GM21367 (cell line): ENCODE results near the gene PZP.
"Not testable (repeated sequence)": the region's sequence is repeated elsewhere in the genome, so short reads cannot be mapped to it uniquely, and the experiment has no call there.

Experiments
- ATAC-seq: cut with Tn5 transposase; IDR thresholded peaks from one replicate; pipeline ENCODE4 v1.9.1; 2021; ENCODE audit not compliant: unreplicated experiment

PZP gene

GRCh38 chr12:9208229-9208628 lies at the start of gene PZP:
Gene PZP (minus strand): TSS chr12:9208395. CDS start chr12:9208341, 54 bp downstream.
- ATAC-seq, result no peak

GRCh38 chr12:9256758-9257405 lies 48.7 kb upstream of the PZP start:
- ATAC-seq, result no peak

DNA sequence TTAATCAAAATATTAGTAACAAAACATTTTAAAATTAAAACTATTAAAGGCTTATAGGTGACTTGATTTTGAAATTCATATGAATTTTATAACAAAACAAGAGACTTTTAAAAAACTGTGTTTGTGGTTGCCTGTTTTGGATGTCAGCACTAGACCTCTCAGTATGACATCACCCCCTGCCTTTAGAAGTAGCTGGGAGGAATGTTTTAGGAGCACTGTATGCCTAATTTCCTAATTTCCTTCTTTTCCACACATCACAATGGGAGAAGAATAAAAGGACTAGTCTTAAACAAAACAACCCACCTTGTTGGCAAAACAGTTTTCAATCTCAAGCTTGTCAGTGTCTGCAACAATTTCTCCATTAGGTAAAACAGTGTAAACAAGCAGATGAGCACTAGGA lies 48.1 kb upstream of the PZP start:
- no peak for ATAC-seq

DNA sequence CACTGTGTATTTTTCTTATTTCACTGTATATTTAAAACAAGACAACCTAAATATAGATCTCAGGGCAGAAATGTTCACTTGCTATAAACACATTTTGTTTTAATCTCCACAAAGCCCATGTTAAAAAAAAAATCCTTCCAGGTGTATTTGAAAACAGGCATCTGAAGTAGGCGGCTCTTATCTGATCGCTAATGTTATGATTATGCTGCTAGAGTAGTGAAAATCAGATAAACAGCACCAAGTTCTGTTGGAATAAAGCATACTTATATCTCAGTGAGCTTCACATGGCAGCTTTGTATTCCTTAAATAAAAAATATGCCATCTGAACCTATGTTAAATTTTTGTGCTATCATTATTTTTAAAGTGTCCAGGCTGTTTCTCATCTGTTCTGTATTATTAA lies 47.6 kb upstream of the PZP start:
- no peak for ATAC-seq

- ATAC-seq, result no peak
Observed at GRCh38 chr12:9253464-9253863, 45.3 kb upstream of the PZP start.

DNA sequence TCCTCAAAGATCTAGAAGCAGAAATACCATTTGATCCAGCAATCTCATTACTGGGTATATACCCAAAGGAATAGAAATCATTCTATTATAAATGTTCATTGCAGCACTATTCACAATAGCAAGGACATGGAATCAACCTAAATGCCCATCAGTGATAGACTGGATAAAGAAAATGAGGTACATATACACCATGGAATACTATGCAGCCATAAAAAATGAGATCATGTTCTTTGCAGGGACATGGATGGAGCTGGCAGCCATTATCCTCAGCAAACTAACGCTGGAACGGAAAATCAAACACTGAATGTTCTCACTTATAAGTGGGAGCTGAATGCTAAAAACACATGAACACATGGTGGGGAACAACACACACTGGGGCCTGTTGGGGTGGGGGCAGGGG lies 44.6 kb upstream of the PZP start:
- not testable (repeated sequence) for ATAC-seq

- no peak for ATAC-seq
Observed at GRCh38 chr12:9252256-9252655, 44.1 kb upstream of the PZP start.

DNA sequence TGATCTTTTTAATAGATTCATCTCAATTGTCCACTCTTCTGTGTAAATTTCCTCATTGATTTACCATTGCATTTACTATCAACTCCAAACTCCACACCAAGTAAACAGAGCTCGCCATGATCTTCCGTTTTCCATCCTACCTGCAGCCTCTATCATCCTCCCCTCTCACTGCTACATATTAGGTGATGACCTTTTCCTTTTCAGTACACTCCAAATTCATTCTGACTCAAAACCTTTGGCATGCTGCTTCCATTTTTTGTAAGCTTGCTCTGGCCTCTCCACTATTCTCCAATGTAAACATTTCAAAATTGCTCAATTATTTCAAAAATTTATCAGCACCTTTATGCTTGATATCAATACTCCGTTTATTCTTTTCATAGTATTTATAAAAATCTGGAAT lies 40.2 kb upstream of the PZP start:
- ATAC-seq, result no peak

GRCh38 chr12:9244894-9245293 lies 36.7 kb upstream of the PZP start:
- no peak for ATAC-seq

GRCh38 chr12:9243999-9244649 lies 35.9 kb upstream of the PZP start:
- ATAC-seq, result no peak

DNA sequence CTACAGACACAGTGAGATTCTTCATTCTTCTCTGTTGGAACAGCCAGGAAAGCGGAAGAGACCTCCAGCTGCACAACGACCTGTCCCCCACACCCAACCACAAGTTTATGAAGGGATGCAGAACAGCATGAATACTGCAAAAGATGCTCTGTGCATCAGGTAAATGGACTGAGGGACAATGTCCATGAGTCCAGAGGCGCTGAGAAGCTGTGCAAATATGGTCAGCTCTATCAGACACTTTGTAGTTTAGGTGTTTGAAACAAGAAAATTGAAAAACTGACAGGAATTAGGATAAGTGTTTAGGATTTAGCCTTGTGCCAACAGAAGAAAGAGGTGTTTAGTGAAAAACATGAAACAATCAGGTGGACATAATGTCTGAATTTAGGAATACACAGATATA lies 33.1 kb upstream of the PZP start:
- no peak for ATAC-seq

DNA sequence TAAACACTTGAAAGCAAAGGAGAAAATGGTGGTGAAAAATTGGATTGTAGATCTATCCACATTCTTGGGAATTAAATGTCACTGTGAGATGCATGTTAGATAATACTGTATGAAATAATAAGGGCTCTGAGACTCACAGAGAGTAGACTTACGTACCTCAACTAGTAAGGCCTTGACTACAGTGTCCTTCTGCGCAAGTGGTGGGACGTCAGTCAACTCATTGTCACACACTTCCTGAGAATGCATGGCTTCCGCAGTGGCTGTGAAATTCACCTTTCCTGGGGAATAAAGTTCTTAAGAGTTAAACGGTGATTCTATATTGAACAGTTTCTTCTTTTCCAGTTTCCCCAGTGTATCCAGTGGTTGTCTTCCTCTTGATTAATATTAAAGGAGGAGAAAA lies 32.6 kb upstream of the PZP start:
- ATAC-seq, result no peak

GRCh38 chr12:9240004-9240635 lies 31.9 kb upstream of the PZP start:
- ATAC-seq, result not testable (repeated sequence)

DNA sequence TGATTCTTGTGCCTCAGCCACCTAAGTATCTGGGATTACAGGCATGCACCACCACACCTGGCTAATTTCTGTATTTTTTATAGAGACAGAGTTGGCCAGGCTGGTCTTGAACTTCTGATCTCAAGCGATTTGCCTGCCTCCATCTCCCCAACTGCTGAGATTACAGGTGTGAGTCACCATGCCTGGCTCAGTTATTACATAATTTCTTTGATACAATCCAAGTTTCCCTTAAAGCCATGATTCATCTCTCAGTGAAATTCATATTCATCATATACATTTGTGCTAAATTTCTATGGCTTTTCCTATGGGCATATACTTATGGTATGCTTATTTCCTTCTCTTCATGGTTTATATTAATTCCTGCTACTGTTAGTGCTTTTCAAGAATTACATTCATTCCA lies 29.1 kb upstream of the PZP start:
- no peak for ATAC-seq

GRCh38 chr12:9235519-9235918 lies 27.3 kb upstream of the PZP start:
- ATAC-seq, result no peak

GRCh38 chr12:9227950-9228349 lies 19.8 kb upstream of the PZP start:
- ATAC-seq, result no peak

- no peak for ATAC-seq
Observed at GRCh38 chr12:9223830-9224229, 15.6 kb upstream of the PZP start.

- ATAC-seq, result no peak
Observed at GRCh38 chr12:9221483-9221882, 13.3 kb upstream of the PZP start.

- not testable (repeated sequence) for ATAC-seq
Observed at GRCh38 chr12:9221011-9221410, 12.8 kb upstream of the PZP start.

DNA sequence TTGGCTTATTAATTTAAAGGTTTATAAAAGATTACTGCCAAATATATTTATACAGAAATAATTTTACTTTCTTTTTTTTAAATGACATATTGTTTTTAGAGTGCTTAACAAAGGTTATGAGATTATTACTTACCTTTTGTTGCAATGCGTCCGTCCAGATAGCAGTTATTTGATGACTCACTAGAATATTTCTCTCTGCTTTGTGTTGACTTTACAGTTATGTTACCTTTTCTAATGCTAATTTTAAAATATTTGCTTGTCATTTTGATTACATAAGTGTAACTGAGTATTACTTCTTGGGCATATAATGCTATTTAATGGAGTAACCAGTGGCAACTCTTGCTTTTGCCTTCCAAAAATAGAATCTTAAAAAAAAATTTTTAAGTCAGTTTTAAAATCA lies 6.3 kb upstream of the PZP start:
- no peak for ATAC-seq

DNA sequence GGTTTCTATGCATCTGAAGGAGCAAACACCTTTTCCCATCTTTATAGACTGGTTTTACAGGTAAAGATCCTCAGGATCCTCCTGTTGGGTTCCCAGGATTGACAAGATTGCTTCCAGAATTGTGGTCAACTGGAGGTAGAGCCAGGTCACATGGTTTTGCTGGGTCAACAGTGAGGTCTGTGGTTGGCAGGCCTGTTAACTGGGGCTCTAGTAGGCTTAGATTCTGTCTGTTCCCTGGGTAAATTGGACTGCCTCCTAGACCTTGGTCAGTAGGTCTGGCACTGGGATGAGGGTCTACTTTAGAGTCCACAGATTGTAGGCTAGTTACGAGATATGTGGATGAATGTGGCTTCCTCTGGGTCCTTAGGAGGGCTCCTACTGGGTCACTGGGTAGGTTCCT lies 3.5 kb upstream of the PZP start:
- ATAC-seq, result no peak

- no peak for ATAC-seq
Observed at GRCh38 chr12:9204380-9204779, 3.8 kb downstream of the PZP start.

DNA sequence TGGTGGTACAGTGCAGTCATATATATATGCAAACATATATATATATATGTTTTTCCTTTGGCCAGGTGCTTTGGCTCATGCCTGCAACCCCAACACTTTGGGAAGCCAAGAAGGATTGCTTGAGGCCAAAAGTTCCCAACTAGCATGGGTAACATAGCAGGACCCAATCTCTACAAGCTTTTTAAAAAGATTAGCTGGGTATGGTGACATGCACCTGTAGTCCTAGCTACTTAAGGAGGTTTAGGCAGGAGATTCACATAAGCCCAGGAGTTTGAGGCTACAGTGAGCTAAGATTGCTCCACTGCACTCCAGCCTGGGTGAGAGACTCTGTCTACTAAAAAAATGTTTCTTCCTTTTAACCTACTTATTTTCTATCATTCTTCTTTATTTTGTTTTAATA lies 10.2 kb downstream of the PZP start:
- no peak for ATAC-seq
